Mesodermal cell (in vitro differentiated cells): ENCODE data around the gene MAPK10.

Experiments
- H3K27ac ChIP-seq: 2 replicates; pipeline ENCODE4 v1.7.0; 2013; ENCODE audit warnings: mild to moderate bottlenecking, low read depth, low read length, moderate library complexity; ENCODE audit not compliant: severe bottlenecking
- H3K36me3 ChIP-seq: 2 replicates; pipeline ENCODE4 v1.7.1; 2013; ENCODE audit warnings: mild to moderate bottlenecking, low read length, moderate library complexity; ENCODE audit not compliant: control insufficient read depth, insufficient read depth
- H3K4me1 ChIP-seq: one replicate; pipeline ENCODE4 v1.7.1; 2013; ENCODE audit warnings: mild to moderate bottlenecking, low read length; ENCODE audit not compliant: insufficient read depth, control insufficient read depth, poor library complexity, severe bottlenecking
- H3K4me3 ChIP-seq: 2 replicates; pipeline ENCODE4 v1.7.0; 2013; ENCODE audit warnings: low read length, control low read depth, mild to moderate bottlenecking; ENCODE audit not compliant: insufficient read depth, poor library complexity, severe bottlenecking; ENCODE audit errors: extremely low read depth
- H3K9me3 ChIP-seq: 2 replicates; pipeline ENCODE4 v1.7.1; 2013; ENCODE audit warnings: mild to moderate bottlenecking, low read length, moderate library complexity; ENCODE audit not compliant: control insufficient read depth

Gene MAPK10

GRCh38 chr4:85940151-85940550 lies 419.7 kb downstream of the MAPK10 start:
- no peaks in the 10 kb centered on the region for H3K9me3 ChIP-seq
- H3K27ac ChIP-seq, result no peak overlapping the region
- no peak overlapping the region for H3K4me3 ChIP-seq
- H3K36me3 ChIP-seq, result no peaks in the 10 kb centered on the region
- H3K4me1 ChIP-seq, result no peaks in the 10 kb centered on the region
